Glomerular visceral epithelial cell (primary cell): ENCODE data around the gene EYS.
"Not testable (repeated sequence)": the region's sequence is repeated elsewhere in the genome, so short reads cannot be mapped to it uniquely, and the experiment has no call there.

ENCODE experiments used
- DNase-seq: peaks from one replicate; pipeline ENCODE4 v3.0.0-alpha.2; 2016; ENCODE audit errors: extremely low spot score

The EYS gene

DNA sequence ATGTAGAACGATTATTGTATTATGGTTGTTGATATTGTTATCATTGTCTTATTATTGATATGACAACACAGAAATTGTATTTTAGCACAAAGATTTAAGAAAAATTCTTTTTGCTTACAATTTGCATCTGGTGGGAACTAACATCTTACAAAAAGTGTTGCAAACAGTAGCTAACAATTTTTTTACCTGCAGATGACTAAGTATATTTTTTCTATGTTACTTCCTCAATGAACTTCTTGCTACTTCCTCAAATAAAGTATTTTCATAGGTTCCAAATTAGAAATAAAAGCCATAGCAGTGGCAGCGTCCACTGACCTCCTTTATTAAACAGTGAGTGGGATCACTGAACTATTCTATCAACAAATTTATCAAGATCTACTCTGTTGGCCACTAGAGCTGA lies 1224.4 kb downstream of the EYS start:
- DNase-seq = no peak

DNA sequence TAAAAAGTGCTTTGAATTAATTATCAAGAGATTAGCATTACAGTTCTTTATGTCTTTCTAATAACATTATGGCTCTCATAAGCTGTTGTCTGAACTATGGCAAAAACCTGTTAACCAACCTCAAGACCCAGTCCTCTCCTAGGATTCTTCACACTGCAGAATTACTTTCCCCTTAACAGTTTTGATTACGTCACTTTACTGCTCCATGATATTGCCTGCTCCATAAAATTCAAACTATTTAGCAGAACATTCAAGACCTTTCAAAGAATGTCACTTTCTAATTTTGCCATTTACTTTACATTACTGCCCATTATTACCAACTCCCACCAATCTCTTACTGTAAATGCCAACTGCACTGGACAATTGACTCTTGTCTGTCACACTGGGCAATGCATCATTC lies 1227.9 kb downstream of the EYS start:
- no peak for DNase-seq

DNA sequence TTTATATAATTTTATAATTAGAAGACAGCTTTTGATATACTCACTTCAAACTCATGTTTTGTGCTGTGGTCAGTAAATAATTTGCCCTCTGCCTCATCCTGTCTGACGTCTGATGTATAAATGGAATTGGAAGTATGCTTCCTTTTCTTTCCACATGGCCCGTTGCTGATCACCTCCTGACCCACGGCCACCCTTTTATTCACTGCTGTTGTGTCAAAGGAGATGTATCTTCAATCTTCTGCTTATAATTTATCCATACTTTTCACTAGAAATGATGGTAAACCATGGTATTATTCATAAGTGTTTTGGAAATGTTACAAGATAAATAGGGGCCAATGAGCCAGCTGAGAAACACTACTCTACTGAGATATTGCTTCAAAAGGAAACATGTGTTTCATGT lies 1229.6 kb downstream of the EYS start:
- peak; percentile 48 for DNase-seq

DNA sequence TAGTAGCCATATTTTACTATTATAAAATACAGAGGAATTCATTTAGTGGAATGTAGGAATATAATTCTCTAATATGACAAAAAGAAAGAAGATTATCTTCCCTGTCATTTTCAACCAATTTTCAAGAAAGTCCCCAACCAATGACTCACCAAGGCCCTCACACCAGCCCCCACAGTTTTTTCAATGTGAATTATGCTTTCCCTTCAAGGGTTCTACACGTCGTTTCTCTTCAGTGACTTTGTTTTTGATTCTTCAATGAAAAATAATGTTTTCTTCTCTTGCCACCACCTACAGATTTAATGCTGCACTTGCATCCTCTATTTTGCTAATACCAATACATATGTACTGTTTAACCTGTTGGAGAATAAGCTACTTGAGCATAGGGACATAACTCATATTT lies 1230.1 kb downstream of the EYS start:
- DNase-seq = no peak

DNA sequence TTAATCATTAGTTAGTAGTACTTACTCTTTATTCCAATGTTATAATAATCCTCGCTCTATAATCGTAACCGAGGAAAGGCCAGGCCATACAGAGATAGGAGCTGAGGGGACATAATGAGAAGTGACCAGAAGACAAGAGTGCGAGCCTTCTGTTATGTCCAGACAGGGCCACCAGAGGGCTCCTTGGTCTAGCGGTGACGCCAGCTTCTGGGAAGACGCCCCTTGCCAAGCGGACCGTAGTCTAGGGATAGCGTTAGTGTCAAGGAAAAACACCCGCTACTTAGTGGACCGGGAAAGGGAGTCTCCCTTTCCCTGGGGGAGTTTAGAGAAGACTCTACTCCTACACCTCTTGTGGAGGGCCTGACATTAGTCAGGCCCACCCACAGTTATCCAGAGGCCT lies 1237.6 kb downstream of the EYS start:
- not testable (repeated sequence) for DNase-seq

DNA sequence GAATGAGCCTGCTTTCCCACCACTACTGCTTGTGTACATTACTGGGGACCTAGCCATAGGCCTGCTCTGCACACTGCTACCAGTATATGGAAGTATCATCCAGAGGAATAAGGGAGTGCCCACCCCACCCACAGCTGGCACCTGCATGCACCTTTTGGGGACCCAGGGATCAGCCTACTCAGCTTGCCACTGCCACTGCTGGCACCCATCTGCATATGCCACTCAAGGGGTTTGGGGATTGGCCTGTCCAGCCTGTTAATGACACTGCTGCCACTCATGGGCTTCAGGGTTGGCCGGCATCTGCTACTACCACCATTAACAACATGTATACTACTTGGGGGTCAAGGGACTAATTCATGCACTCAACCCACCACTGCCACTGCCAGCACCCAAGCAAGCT lies 1239.4 kb downstream of the EYS start:
- no peak for DNase-seq

DNA sequence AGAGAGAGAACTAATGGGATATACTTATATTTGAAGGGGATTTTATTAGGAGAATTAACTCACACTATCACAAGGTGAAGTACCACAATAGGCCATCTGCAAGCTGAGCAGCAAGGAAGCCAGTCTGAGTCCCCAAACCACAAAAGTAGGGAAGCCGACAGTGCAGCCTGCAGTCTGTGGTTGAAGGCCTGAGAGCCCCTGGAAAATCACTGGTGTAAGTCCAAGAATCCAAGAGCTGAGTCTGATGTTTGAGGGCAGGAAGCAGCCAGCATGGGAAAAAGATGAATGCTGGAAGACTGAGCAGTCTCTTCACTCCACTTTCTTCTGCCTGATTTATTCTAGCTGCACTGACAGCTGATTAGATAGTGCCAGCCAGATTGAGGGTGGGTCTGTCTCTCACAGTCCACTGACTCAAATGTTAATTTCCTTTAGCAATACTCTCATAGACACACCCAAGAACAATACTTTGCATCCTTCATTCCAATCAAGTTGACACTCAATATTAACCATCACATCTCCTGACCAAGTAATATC lies 1247.5 kb downstream of the EYS start:
- DNase-seq = peak; percentile 62

DNA sequence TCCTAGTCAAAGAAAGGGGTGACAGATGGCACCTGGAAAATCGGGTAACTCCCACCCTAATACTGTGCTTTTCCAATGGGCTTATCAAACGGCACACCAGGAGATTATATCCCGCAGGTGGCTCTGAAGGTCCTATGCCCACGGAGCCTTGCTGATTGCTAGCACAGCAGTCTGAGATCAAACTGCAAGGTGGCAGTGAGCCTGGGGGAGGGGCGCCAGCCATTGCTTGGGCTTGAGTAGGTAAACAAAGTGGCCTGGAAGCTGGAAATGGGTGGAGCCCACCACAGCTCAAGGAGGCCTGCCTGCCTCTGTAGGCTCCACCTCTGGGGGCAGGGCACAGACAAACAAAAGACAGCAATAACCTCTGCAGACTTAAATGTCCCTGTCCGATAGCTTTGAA lies 1258.9 kb downstream of the EYS start:
- not testable (repeated sequence) for DNase-seq

DNA sequence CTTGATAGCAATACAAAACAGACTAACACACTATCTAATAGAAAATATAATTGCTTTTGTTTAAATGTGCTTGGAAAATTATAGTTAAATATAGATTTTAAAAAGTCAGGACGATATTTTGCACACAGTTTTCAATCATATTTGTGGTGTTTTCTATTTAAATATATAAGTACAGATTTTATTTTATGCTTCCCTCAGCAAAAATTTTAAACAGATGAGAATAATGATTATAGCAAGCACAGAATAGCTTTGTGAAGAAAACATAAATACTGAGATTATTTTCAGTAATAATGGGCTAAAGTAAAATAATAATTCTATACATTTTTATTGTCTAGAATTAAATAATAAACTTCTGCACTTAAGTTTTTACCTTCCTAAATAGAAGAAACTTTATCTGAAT lies 1262.0 kb downstream of the EYS start:
- DNase-seq = no peak

DNA sequence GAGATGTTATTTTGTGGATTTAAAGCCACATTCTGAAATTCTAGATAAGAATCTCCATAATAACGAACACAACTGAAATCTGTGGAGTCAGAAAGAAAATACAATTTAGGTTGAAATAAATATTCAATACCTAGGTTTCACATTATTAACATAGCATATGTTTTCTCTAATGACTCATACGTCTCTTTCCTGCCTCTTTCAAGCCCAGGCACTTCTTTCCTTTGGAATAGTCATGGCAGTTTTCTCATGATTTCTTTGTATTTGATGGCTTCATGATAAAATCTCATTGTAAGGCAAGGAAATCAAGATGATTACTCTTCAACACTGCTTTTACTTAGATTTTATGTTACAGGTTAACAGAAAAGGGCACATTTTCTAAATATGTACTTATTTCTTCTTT lies 1267.8 kb downstream of the EYS start:
- DNase-seq = no peak

DNA sequence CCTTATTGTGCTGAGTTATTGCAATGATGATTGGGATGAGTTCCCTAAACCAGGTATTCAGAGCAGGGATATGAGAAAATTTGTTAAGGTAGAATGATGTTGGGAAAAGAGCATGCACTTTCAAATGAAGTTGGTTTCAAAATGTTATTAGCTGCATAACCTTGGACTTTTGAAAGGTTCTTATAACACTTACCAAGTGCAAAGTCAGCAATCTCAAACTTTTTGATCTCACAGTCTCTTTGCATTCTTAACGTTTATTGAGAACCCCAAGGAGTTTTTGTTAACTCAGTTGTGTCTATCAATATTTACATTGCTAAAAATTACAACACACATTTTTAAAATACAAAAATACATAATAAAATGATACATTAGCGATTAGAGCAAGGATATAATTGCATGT lies 1269.0 kb downstream of the EYS start:
- DNase-seq = no peak

DNA sequence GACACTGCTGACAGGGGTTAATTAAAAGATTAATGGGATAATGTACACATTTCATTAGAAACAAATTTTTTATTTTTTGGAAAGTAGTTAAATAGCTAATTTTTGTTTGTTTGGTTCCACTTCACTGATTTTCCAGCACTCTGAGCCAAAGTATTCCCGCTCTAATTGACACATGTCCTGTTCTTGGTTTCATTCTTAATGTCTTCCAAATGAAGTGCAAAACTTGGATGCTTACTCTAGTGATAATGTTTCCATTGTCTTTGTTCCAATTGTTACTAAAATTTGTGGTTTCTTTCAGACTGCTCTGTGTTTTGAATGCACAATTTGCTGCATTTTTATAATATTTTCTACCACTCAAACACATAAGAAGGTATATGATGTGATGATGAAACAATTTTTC lies 1277.1 kb downstream of the EYS start:
- no peak for DNase-seq

DNA sequence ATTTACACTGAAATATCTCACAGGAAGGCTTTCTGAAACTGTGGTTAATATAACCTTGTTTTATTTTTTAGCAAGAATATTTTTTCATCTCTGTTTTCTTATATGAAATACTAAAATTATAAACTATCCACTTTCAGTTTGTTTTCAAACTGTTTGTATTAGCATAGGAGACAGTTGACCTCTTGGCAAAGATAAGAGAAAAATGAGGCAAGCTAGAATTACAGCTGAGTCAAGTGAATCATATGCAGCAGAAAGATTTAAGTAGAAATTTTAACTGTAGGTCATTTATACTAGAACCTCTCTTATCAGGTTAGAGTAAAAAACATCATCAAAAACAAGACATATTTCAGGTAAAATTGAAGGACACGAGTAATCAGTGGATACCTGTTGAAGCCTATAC lies 1278.8 kb downstream of the EYS start:
- no peak for DNase-seq

DNA sequence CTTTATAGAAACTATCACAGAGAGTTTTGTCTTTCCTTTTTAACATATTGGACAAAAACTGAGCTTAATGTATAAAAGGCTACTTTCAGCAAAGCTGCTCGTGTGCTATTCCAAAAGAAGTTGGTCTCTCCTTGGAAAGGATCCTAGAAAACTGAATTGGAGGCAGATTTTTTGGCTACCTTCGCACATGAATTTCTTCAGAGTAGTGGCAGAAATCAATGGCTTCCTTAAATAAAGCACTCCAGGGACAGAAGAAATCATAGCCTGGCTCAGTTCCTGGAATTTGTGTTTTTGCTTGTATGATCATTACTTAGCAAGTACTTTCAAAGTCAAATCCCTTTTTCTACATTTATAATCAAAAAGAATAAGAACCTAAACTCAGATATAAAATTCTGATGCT lies 1291.1 kb downstream of the EYS start:
- no peak for DNase-seq

DNA sequence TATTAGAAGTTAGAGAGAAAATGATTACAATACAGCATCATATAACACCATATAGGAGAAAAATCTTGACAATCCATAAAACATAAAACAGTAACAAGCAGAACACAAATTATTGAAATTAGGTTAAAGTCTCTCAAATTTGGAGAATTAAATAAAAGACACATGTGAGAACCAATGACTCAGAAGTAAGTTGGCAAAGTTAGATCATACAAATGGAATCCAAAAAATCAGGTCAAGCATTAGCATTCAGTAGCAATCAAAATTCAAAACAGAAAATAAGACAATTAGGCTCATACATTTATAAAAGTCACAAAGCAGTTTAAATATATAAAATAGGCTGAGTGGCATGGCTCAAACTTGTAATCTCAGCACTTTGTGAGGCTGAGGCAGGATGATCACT lies 1295.8 kb downstream of the EYS start:
- DNase-seq = no peak

DNA sequence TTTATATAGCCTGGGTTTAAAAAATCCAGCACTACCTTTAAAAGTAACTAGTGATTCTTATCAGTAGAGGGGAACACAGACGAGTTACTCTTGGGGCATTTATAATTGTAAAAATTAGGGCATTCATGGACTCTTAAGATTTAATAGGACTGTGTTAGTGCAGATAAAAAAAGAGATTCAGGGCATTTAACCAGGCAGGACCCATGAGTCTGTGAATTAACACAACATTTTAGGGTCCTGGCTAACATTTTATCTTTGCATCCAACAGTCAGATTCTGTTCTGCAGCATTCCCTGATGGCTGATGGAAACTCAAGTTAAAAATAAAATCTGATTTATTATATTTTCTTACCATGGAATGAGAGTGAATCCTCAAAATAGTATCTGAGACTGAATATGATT lies 1297.1 kb downstream of the EYS start:
- no peak for DNase-seq

DNA sequence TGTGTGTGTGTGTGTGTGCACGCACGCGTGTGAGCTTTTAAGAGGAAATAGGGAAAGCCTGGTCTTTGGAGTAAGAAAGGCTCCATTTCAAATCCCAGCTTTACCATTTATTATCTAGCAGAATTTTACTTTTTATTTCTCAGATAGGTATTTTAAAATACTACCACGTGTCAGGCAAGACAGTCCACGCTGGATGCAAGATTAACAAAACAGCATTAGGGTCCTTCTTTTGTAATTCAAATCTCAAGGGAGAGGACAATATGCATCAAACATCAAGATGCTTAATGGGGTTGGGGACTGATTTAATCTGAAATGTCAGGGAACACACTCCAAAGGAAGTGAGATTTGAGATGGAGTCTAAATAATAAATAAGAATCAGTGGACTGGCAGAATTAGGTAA lies 1302.6 kb downstream of the EYS start:
- no peak for DNase-seq

DNA sequence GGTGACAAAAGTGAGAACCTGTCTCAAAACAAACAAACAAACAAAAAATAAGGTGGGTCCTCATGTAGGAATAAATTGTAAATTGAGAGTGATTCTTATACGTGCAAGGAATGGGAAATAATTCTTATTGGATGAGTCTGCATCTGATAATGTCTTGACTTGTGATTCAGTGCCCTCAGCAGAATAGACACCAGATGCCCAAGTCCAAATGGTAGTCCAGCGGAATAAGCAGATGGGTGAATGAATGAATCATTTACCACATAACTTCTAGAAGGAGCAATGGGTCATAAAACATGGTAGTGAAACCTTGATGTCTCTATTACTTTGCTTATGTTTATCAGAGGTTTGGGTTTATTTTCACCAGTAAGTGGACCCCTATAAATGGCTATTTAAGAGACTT lies 1323.7 kb downstream of the EYS start:
- no peak for DNase-seq

DNA sequence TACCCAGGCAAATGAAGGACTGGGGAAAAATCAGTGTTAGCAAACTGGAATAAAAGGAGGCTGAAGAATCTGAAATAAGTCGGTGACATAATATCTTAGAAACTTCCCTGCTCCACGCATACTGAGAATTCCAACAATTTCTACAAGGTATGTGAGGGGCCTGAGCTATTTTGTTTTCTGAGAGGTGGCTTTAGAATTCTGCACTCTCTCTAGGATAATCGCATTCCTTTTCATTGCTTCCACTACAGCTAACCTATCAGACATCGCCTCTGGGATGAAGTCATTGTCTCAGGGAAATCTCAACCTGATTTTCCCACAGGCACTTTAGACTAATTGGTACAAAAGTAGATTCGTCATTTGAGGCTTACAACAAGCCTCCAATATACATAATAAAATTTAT lies 1330.6 kb downstream of the EYS start:
- peak; percentile 8 for DNase-seq

DNA sequence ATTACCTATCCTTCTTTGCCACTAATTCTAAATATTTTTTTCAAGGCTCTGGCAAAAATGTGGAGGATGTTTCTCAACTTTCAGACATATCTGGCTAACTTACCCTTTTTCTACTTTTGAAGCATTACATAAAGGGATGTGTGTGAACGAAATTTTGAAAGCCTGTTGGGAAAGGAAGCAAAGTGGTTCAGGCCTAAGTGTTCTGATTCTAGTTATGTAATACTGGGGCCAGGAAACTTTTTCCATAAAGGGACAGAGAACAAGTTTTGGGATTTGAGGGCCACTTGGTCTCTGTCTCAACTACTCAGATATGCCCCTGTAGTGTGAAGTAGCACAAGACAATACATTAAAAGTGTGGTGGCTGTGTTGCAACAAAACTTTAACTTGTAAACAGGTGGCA lies 1349.6 kb downstream of the EYS start:
- no peak for DNase-seq

DNA sequence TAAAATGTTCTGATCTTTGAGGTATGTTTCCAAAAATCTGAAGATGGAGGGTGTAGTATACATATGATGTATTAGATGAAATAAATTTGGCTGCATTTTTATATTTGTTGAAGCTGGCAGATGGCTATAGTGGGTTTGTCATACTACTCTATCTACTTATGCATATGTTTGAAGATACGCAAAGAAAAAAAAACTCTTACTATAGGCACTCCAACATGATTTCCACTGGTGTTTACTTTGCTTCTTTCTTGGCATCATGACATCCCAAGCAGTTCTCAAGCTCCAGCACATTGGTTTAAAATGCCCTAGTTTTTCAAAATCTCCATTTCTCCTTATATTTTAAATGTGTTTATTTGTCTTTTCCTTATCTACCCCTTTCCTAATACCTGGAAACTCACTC lies 1359.6 kb downstream of the EYS start:
- DNase-seq = no peak

DNA sequence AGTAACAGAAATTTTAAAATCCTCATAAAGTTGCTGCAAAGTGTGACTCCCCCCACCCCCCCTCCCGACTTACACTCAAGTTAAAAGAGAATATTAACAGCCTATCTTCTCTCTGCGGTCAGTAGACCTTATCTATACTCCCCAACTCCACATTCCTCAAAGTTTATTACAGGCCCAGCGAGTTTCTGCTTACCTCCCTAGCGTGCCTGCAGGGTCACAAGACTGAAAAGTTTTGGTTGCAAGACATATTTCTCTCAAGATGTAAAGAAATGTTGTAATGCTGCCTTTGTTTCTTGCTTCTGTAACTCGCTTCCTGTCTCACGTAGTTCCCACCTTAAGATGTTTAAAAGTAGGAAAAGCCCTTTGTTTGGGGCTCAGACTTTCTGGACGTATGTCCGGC lies 1371.8 kb downstream of the EYS start:
- no peak for DNase-seq

DNA sequence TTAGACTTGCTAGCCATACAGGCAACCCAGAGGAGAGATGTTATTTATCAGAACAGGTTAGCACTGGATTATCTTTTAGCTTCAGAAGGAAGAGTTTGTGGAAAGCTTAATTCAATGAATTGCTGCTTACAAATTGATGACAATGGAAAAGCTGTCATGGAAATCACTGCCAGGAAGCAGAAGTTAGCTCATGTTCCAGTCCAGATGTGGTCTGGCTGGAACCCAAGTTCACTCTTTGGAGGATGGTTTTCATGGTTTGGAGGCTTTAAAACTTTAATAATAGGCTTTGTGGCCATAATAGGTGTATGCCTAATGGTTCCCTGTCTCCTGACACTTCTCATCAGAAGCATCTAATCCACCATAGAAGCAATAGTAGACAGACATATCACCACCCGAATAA lies 1372.4 kb downstream of the EYS start:
- no peak for DNase-seq

DNA sequence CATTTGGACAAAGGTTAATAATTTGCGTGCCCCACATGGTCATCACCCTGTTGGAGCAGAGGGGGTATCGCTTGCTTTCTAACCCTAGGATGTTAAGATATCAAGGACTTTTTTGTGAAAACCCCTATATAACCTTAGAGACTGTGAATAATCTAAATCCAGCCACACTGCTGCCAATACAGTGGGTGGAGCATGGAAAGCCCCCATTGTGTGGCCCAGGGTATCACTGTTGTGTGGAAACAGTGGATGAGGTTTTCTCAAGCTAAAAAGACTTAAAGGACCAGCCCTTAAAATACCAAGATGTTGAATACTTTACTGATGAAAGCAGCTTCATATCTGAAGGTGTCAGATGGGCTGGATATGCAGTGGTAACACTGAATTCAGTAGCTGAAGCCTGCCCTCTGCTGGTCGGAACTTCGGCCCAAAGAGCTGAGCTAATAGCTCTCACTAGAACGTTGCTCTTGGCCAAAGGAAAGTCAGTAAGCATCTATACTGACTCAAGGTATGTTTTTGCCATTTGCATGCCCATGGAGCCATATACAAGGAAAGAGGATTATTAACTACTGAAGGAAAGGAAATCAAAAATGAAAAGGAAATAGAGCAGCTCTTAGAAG lies 1376.2 kb downstream of the EYS start:
- peak; percentile 66 for DNase-seq
